GM18867 (cell line): Measurements from ENCODE around the gene MTUS2.
A peak's percentile ranks its signal among the peaks of the same experiment; 100 is the strongest.

Experiments used
- ATAC-seq: cut with Tn5 transposase; IDR thresholded peaks from one replicate; pipeline ENCODE4 v1.9.1; 2021; ENCODE audit warnings: mild to moderate bottlenecking, moderate library complexity; ENCODE audit not compliant: unreplicated experiment

MTUS2 gene

DNA sequence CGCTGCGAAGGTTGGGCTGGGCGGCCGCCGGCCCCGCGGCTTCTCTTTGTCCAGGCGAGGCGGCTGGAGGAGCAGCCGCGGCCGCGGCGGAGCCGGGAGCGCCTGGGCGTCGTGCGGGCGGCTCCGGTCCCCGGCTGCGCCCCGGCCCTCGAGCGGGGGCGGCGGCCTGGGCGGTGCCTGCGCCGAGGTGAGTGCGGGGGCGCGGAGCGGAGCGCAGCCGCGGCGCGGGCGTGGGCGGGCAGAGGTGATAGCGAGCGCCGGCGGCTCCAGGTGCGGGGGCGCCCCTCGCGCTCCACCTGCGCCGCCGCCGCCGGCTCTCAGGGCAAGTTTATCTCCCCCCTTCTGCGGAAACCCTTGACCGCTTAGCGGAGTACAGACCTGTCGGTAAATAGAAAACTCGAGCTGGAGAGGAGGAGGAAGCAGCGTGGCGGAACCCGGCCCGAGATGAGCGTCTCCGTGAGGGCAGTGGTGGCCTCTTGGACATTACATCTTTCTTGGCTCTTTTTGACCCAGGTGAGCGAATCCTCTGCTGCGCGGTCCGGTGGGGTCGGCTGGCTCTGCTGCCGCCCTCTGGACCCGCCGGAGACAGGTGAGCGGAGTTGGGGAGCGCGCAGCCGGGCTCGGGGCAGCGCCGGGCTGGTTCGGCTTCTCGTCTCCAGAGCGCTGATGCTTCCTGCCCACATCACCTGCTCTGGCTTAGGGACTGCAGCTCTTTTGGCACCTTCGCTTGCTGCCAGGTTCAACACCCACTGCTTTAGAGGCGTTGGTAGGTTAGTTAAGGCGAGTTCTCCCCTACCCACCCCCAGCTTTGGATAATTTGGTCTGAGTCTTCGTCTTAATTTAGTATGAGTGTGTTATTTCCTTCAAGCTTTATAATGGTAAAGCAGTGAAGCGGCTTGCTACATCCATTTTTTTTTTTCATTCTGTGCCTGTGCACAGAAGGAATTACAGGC, at the start of gene MTUS2:
Gene MTUS2, plus strand, starts transcription at position 241 of the 953 bp plus-strand sequence.
- peak; percentile 29 for ATAC-seq

- ATAC-seq = no peak
Observed at GRCh38 chr13:28778308-28779215, 41.6 kb upstream of the MTUS2 start.

GRCh38 chr13:28792992-28793391, 27.1 kb upstream of the MTUS2 start:
- ATAC-seq = no peak

- ATAC-seq = no peak
Observed at GRCh38 chr13:28794396-28794795, 25.7 kb upstream of the MTUS2 start.

- ATAC-seq = no peak
Observed at GRCh38 chr13:28796938-28797257, 23.2 kb upstream of the MTUS2 start.

- no peak for ATAC-seq
Observed at GRCh38 chr13:28805193-28805819, 14.8 kb upstream of the MTUS2 start.

- ATAC-seq = no peak
Observed at GRCh38 chr13:28817204-28817603, 2.9 kb upstream of the MTUS2 start.

- ATAC-seq = no peak
Observed at GRCh38 chr13:28819046-28819730, 951 bp upstream of the MTUS2 start.

- ATAC-seq = peak; percentile 68
Observed at GRCh38 chr13:28819735-28820098, 422 bp upstream of the MTUS2 start.

DNA sequence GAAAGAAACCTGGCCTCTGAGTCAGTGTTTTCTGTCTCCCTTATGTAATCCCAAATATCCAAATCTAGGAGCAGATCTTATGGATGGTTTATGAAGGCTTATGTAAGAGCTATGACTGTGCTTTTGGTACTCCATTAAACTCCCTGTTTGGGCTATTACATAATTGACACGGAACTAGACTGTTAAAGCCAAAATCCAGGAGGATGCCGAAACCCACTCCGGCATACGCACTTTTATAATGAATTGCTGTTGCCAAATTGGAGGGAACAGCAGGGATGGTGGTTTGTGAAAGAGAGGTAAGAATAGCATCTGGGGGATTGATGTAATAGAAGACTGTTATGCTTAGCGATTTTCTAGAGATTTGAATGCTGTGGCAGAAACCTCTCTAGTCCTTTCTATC, 2.0 kb downstream of the MTUS2 start:
- no peak for ATAC-seq

GRCh38 chr13:28822801-28823200, 2.7 kb downstream of the MTUS2 start:
- no peak for ATAC-seq

DNA sequence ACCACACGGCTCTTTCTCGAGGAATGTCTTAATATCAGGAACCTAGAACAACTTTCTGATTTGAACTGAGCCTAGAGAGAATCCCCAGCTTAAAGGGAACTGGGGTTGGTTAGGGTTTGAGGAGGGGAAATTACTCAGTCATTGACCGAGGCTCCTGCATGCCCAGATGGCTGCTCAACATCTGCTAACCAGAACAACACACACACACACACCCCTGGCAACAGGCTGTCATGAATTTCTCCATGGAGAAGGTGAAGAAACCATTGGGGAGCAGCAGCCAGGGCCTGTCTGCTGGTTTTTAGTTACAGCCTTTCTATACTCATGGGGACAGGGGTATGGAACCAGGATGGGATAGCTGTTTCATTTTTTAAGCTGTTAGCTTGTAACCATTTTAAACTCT, 5.2 kb downstream of the MTUS2 start:
- no peak for ATAC-seq

- ATAC-seq = no peak
Observed at GRCh38 chr13:28826368-28826767, 6.2 kb downstream of the MTUS2 start.

- ATAC-seq = no peak
Observed at GRCh38 chr13:28830580-28830979, 10.4 kb downstream of the MTUS2 start.

GRCh38 chr13:28831117-28831516, 11.0 kb downstream of the MTUS2 start:
- no peak for ATAC-seq

- no peak for ATAC-seq
Observed at GRCh38 chr13:28837111-28837510, 17.0 kb downstream of the MTUS2 start.

- ATAC-seq = no peak
Observed at GRCh38 chr13:28843639-28844038, 23.5 kb downstream of the MTUS2 start.

DNA sequence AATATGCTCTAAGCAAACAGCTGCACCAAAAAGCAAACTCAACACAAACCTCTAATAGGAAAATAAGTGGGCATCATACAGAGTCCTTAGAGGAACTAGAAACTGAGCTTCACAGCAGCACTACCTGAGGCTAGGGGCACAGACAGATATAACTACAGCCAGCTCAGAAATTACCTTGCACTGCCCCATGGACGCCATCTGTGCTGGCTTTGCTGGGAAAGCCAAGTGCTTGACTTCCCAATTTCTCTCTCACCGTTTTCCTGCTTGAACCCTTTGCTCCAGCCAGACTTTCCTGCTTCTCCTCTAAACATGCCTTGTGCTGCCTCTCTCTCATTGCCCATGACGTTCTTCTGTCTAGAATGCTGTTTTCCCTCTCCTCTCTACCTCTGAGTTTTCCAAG, 29.3 kb downstream of the MTUS2 start:
- no peak for ATAC-seq

GRCh38 chr13:28850226-28850625, 30.1 kb downstream of the MTUS2 start:
- ATAC-seq = no peak

- no peak for ATAC-seq
Observed at GRCh38 chr13:28851422-28851821, 31.3 kb downstream of the MTUS2 start.

DNA sequence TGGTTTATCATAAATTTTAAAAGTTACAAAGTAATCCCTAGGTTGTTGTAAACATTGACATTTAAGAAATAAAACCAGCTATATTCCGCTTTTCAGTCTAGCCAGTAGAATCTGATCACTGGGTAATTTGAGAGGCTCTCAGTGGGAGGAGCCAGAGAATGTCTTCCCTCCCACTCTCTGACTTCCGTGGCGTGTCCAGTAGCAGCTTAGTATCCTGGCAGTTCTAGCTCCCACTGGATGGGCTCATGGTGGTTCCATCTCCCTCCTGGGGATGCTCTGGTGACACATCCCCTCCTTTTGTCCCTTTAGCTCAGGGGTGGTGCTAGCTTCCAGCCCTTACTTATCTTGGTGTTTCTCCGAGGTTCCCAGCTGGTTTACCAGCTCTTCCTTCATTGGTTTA, 34.5 kb downstream of the MTUS2 start:
- ATAC-seq = no peak
